WTC11 (cell line): ENCODE data around the gene SDK2.

Experiments used
- CREM ChIP-seq: sonication (generic); formaldehyde crosslinking; IDR thresholded peaks from 2 replicates; pipeline ENCODE4 v1.8.1; 2022; ENCODE audit warnings: mild to moderate bottlenecking, missing genetic modification reagents, moderate library complexity
- JUN ChIP-seq: sonication (generic); formaldehyde crosslinking; IDR thresholded peaks from 2 replicates; pipeline ENCODE4 v1.8.0; 2023; ENCODE audit warnings: mild to moderate bottlenecking, missing genetic modification reagents
- NR1H2 ChIP-seq: sonication (generic); formaldehyde crosslinking; IDR thresholded peaks from 2 replicates; pipeline ENCODE4 v1.9.0; 2021; ENCODE audit warnings: mild to moderate bottlenecking, moderate library complexity, missing genetic modification reagents
- SMAD3 ChIP-seq: sonication (generic); formaldehyde crosslinking; IDR thresholded peaks from 2 replicates; pipeline ENCODE4 v1.8.0; 2022; ENCODE audit warnings: missing genetic modification reagents, mild to moderate bottlenecking, borderline replicate concordance
- SMAD4 ChIP-seq: sonication (generic); formaldehyde crosslinking; IDR thresholded peaks from 2 replicates; pipeline ENCODE4 v1.8.0; 2022; ENCODE audit warnings: mild to moderate bottlenecking, missing genetic modification reagents
- SP1 ChIP-seq: sonication (generic); formaldehyde crosslinking; conservative IDR thresholded peaks from 2 replicates; pipeline ENCODE4 v1.8.1; 2022; ENCODE audit warnings: missing genetic modification reagents
- TCF7 ChIP-seq: sonication (generic); formaldehyde crosslinking; IDR thresholded peaks from 2 replicates; pipeline ENCODE4 v1.8.0; 2022; ENCODE audit warnings: mild to moderate bottlenecking, low read depth, missing genetic modification reagents, moderate library complexity
- ZNF416 ChIP-seq: fragments of 250-450 bp; sonication (Bioruptor Pico); IDR thresholded peaks from 2 replicates; pipeline ENCODE4 v1.9.0; 2021; ENCODE audit warnings: mild to moderate bottlenecking, inconsistent platforms
- TF ChIP-seq, protein P1 (sequence below): fragments of 200-600 bp; IDR thresholded peaks from 2 replicates; pipeline ENCODE4 v1.8.0; 2022; ENCODE audit warnings: antibody characterized with exemption
- TF ChIP-seq, protein P2 (sequence below): sonication (generic); formaldehyde crosslinking; IDR thresholded peaks from 2 replicates; pipeline ENCODE4 v1.8.0; 2022; ENCODE audit warnings: mild to moderate bottlenecking, missing genetic modification reagents
- TF ChIP-seq, protein P3 (sequence below): sonication (generic); formaldehyde crosslinking; IDR thresholded peaks from 2 replicates; pipeline ENCODE4 v1.8.1; 2022; ENCODE audit warnings: mild to moderate bottlenecking, missing genetic modification reagents, moderate library complexity, borderline replicate concordance
- TF ChIP-seq, protein P4 (sequence below): sonication (generic); formaldehyde crosslinking; conservative IDR thresholded peaks from 2 replicates; pipeline ENCODE4 v1.8.1; 2023; ENCODE audit warnings: mild to moderate bottlenecking, low read depth, missing genetic modification reagents, moderate library complexity
- TF ChIP-seq, protein P5 (sequence below): fragments of 250-450 bp; sonication (Bioruptor Pico); IDR thresholded peaks from 2 replicates; pipeline ENCODE4 v2.1.2; 2022; ENCODE audit warnings: mild to moderate bottlenecking, moderate library complexity
- TF ChIP-seq, protein P6 (sequence below): sonication (generic); formaldehyde crosslinking; IDR thresholded peaks from 2 replicates; pipeline ENCODE4 v1.8.1; 2023; ENCODE audit warnings: mild to moderate bottlenecking, moderate library complexity, missing genetic modification reagents

DNA sequence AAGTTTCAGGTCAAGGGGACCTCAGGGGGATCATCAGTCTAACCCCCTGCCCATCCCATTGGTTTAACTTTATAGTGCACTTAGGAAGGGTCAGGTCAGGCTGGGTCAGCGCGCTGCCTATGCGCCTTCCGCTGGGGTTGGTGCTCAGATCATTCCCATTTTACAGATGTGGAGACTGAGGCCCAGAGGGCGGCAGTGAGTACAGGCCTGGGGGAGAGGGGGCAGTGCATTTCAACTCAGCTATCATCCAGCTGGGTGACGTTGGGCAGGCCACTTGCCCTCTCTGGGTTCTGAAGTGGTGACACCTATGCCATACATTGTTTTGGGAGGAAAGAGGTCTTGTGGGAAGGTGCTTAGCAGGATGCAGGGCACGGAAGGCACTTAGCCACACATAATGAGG, 204.6 kb downstream of the SDK2 start:
- TF ChIP-seq, protein P1, sequence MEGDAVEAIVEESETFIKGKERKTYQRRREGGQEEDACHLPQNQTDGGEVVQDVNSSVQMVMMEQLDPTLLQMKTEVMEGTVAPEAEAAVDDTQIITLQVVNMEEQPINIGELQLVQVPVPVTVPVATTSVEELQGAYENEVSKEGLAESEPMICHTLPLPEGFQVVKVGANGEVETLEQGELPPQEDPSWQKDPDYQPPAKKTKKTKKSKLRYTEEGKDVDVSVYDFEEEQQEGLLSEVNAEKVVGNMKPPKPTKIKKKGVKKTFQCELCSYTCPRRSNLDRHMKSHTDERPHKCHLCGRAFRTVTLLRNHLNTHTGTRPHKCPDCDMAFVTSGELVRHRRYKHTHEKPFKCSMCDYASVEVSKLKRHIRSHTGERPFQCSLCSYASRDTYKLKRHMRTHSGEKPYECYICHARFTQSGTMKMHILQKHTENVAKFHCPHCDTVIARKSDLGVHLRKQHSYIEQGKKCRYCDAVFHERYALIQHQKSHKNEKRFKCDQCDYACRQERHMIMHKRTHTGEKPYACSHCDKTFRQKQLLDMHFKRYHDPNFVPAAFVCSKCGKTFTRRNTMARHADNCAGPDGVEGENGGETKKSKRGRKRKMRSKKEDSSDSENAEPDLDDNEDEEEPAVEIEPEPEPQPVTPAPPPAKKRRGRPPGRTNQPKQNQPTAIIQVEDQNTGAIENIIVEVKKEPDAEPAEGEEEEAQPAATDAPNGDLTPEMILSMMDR: no peak
- TF ChIP-seq JUN: no peak
- TF ChIP-seq, protein P2, sequence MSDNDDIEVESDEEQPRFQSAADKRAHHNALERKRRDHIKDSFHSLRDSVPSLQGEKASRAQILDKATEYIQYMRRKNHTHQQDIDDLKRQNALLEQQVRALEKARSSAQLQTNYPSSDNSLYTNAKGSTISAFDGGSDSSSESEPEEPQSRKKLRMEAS: no peak
- TF ChIP-seq SMAD4 (CRISPR knock-in tag): no peak
- no peak for TF ChIP-seq SMAD3 (CRISPR knock-in tag)
- TF ChIP-seq, protein P3, sequence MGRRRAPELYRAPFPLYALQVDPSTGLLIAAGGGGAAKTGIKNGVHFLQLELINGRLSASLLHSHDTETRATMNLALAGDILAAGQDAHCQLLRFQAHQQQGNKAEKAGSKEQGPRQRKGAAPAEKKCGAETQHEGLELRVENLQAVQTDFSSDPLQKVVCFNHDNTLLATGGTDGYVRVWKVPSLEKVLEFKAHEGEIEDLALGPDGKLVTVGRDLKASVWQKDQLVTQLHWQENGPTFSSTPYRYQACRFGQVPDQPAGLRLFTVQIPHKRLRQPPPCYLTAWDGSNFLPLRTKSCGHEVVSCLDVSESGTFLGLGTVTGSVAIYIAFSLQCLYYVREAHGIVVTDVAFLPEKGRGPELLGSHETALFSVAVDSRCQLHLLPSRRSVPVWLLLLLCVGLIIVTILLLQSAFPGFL (CRISPR knock-in tag): no peak
- TF ChIP-seq, protein P4, sequence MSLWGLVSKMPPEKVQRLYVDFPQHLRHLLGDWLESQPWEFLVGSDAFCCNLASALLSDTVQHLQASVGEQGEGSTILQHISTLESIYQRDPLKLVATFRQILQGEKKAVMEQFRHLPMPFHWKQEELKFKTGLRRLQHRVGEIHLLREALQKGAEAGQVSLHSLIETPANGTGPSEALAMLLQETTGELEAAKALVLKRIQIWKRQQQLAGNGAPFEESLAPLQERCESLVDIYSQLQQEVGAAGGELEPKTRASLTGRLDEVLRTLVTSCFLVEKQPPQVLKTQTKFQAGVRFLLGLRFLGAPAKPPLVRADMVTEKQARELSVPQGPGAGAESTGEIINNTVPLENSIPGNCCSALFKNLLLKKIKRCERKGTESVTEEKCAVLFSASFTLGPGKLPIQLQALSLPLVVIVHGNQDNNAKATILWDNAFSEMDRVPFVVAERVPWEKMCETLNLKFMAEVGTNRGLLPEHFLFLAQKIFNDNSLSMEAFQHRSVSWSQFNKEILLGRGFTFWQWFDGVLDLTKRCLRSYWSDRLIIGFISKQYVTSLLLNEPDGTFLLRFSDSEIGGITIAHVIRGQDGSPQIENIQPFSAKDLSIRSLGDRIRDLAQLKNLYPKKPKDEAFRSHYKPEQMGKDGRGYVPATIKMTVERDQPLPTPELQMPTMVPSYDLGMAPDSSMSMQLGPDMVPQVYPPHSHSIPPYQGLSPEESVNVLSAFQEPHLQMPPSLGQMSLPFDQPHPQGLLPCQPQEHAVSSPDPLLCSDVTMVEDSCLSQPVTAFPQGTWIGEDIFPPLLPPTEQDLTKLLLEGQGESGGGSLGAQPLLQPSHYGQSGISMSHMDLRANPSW (CRISPR knock-in tag): no peak
- TF ChIP-seq NR1H2 (CRISPR knock-in tag): no peak
- TF ChIP-seq, protein P5, sequence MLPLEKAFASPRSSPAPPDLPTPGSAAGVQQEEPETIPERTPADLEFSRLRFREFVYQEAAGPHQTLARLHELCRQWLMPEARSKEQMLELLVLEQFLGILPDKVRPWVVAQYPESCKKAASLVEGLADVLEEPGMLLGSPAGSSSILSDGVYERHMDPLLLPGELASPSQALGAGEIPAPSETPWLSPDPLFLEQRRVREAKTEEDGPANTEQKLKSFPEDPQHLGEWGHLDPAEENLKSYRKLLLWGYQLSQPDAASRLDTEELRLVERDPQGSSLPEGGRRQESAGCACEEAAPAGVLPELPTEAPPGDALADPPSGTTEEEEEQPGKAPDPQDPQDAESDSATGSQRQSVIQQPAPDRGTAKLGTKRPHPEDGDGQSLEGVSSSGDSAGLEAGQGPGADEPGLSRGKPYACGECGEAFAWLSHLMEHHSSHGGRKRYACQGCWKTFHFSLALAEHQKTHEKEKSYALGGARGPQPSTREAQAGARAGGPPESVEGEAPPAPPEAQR (CRISPR knock-in tag): no peak
- TF ChIP-seq, protein P6, sequence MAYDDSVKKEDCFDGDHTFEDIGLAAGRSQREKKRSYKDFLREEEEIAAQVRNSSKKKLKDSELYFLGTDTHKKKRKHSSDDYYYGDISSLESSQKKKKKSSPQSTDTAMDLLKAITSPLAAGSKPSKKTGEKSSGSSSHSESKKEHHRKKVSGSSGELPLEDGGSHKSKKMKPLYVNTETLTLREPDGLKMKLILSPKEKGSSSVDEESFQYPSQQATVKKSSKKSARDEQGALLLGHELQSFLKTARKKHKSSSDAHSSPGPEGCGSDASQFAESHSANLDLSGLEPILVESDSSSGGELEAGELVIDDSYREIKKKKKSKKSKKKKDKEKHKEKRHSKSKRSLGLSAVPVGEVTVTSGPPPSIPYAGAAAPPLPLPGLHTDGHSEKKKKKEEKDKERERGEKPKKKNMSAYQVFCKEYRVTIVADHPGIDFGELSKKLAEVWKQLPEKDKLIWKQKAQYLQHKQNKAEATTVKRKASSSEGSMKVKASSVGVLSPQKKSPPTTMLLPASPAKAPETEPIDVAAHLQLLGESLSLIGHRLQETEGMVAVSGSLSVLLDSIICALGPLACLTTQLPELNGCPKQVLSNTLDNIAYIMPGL (CRISPR knock-in tag): no peak
- TF ChIP-seq SP1: no peak
- no peak for TF ChIP-seq ZNF416 (CRISPR knock-in tag)
- TF ChIP-seq CREM (CRISPR knock-in tag): no peak
- no peak for TF ChIP-seq TCF7 (CRISPR knock-in tag)
